Measurements from ENCODE around the gene CNTFR. TPM values are rescaled to one million over a fixed set of nuclear protein-coding genes. Genes with fewer than 3 reads are reported as not detected.

CNTFR gene
- total RNA-seq, 1 experiment from 2014 or later = 4.5 TPM

DNA sequence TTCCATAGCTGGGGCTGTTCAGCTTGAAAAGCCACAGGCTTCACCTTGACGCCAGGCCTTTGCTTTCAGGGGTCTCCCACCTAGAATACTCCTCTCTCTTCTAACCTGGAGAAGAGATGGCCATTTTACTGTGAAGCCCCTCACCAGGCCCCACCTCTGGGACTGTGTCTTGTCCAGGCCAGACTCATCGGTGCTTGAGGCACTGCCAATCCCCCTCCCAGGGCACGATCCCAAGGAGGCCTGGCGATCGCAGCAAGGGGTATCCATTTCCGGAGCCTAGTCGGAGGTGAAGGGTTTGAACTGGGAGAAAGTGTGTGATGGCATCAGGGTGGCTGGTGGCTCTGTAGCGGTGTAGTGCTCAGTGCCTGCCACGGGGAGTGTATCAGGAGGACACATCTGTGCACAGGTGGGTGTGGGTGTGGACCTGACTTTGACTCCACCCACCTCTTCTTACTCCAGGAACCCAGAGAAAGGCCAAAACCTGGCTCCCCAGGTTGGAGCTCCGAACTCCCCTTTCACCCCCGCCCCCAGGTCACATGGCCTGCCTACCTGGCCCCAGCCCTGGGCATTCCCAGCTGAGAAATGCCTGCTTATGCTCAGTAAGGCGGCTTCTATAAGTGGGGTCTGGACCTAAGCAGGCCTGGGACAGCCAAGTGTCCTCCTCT lies 39.4 kb downstream of the CNTFR start:
- CTCF ChIA-PET = no interaction called here
- Histone ChIP-seq H3K27me3 (replicated peaks; ENCODE audit: insufficient read depth, low read depth, low read length, poor library complexity) (no peaks in the 10 kb centered on the region), H3K27ac (ENCODE audit: low read depth, low read length, poor library complexity, severe bottlenecking) (no peak overlapping the region), H3K4me3 (ENCODE audit: low read depth, low read length, poor library complexity, severe bottlenecking) (no peak overlapping the region), H3K36me3 (ENCODE audit: insufficient read depth, low read length, poor library complexity, severe bottlenecking) (no peaks in the 10 kb centered on the region), H3K4me1 (ENCODE audit: insufficient read depth, low read length, poor library complexity, severe bottlenecking) (peaks cover 6% of the 10 kb centered on the region), H3K9me3 (ENCODE audit: low read depth, low read length, poor library complexity, severe bottlenecking) (no peaks in the 10 kb centered on the region)
- POLR2A ChIA-PET (ENCODE audit: low non-redundant PET) = no interaction called here
- DNase-seq (ENCODE audit: low spot score) = no peak
- intact Hi-C loops (cut with micrococcal nuclease; ENCODE audit: unreplicated experiment) = no loop called here
- no peak for TF ChIP-seq EZH2 (IDR thresholded peaks at IDR 0.05; ENCODE audit: borderline replicate concordance, low read depth, low read length, poor library complexity, severe bottlenecking)
- TF ChIP-seq, protein P1, sequence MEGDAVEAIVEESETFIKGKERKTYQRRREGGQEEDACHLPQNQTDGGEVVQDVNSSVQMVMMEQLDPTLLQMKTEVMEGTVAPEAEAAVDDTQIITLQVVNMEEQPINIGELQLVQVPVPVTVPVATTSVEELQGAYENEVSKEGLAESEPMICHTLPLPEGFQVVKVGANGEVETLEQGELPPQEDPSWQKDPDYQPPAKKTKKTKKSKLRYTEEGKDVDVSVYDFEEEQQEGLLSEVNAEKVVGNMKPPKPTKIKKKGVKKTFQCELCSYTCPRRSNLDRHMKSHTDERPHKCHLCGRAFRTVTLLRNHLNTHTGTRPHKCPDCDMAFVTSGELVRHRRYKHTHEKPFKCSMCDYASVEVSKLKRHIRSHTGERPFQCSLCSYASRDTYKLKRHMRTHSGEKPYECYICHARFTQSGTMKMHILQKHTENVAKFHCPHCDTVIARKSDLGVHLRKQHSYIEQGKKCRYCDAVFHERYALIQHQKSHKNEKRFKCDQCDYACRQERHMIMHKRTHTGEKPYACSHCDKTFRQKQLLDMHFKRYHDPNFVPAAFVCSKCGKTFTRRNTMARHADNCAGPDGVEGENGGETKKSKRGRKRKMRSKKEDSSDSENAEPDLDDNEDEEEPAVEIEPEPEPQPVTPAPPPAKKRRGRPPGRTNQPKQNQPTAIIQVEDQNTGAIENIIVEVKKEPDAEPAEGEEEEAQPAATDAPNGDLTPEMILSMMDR (conservative IDR thresholded peaks at IDR 0.05; ENCODE audit: low read depth, low read length) = no peak
- BruUV-seq (replicated peaks) = no TSS peak

GRCh38 chr9:34549407-34549732 lies 40.2 kb downstream of the CNTFR start:
- no peaks in the 10 kb centered on the region for H3K36me3 ChIP-seq (ENCODE audit: insufficient read depth, low read length, poor library complexity, severe bottlenecking)
- no peaks in the 10 kb centered on the region for H3K9me3 ChIP-seq (ENCODE audit: low read depth, low read length, poor library complexity, severe bottlenecking)
- H3K4me3 ChIP-seq (ENCODE audit: low read depth, low read length, poor library complexity, severe bottlenecking) = no peak overlapping the region
- TF ChIP-seq EZH2 (IDR thresholded peaks at IDR 0.05; ENCODE audit: borderline replicate concordance, low read depth, low read length, poor library complexity, severe bottlenecking) = no peak
- intact Hi-C loops (cut with micrococcal nuclease; ENCODE audit: unreplicated experiment) = loop anchor here (5.0 kb wide), 2 partner anchors 147 to 217 kb away; no protein-coding TSS in a partner anchor
- H3K27ac ChIP-seq (ENCODE audit: low read depth, low read length, poor library complexity, severe bottlenecking) = no peak overlapping the region
- CTCF ChIA-PET = no interaction called here
- POLR2A ChIA-PET (ENCODE audit: low non-redundant PET) = no interaction called here
- no peak for DNase-seq (ENCODE audit: low spot score)
- no peaks in the 10 kb centered on the region for H3K4me1 ChIP-seq (ENCODE audit: insufficient read depth, low read length, poor library complexity, severe bottlenecking)
- no peaks in the 10 kb centered on the region for H3K27me3 ChIP-seq (replicated peaks; ENCODE audit: insufficient read depth, low read depth, low read length, poor library complexity)
- no TSS peak for BruUV-seq (replicated peaks)

- CTCF ChIA-PET = interaction anchor here (1.1 to 1.4 kb wide), 4 partner anchors 39 to 144 kb away, joined by 3 to 16 read pairs (median 9); no protein-coding TSS in a partner anchor
- no peak for TF ChIP-seq EZH2 (IDR thresholded peaks at IDR 0.05; ENCODE audit: borderline replicate concordance, low read depth, low read length, poor library complexity, severe bottlenecking)
- TF ChIP-seq, protein P1 (conservative IDR thresholded peaks at IDR 0.05; ENCODE audit: low read depth, low read length) = peak; percentile 91
- H3K27me3 ChIP-seq (replicated peaks; ENCODE audit: insufficient read depth, low read depth, low read length, poor library complexity) = no peaks in the 10 kb centered on the region
- DNase-seq (ENCODE audit: low spot score) = peak; percentile 57
- intact Hi-C loops (cut with micrococcal nuclease; ENCODE audit: unreplicated experiment) = loop anchor here (1.0 to 5.0 kb wide), 4 partner anchors 43 to 216 kb away; no protein-coding TSS in a partner anchor
- H3K36me3 ChIP-seq (ENCODE audit: insufficient read depth, low read length, poor library complexity, severe bottlenecking) = no peaks in the 10 kb centered on the region
- no TSS peak for BruUV-seq (replicated peaks)
- H3K4me3 ChIP-seq (ENCODE audit: low read depth, low read length, poor library complexity, severe bottlenecking) = no peak overlapping the region
- no peaks in the 10 kb centered on the region for H3K9me3 ChIP-seq (ENCODE audit: low read depth, low read length, poor library complexity, severe bottlenecking)
- POLR2A ChIA-PET (ENCODE audit: low non-redundant PET) = no interaction called here
- no peak overlapping the region for H3K27ac ChIP-seq (ENCODE audit: low read depth, low read length, poor library complexity, severe bottlenecking)
- H3K4me1 ChIP-seq (ENCODE audit: insufficient read depth, low read length, poor library complexity, severe bottlenecking) = no peaks in the 10 kb centered on the region
These were observed 41.4 kb downstream of the CNTFR start for GRCh38 chr9:34547960-34548611.

Data from A673 (cell line).